HG03442 (cell line): ENCODE data around the gene SPPL3.

Experiments used
- ATAC-seq: cut with Tn5 transposase; IDR thresholded peaks from one replicate; pipeline ENCODE4 v1.9.1; 2021; ENCODE audit warnings: mild to moderate bottlenecking, moderate library complexity; ENCODE audit not compliant: unreplicated experiment

SPPL3 gene

DNA sequence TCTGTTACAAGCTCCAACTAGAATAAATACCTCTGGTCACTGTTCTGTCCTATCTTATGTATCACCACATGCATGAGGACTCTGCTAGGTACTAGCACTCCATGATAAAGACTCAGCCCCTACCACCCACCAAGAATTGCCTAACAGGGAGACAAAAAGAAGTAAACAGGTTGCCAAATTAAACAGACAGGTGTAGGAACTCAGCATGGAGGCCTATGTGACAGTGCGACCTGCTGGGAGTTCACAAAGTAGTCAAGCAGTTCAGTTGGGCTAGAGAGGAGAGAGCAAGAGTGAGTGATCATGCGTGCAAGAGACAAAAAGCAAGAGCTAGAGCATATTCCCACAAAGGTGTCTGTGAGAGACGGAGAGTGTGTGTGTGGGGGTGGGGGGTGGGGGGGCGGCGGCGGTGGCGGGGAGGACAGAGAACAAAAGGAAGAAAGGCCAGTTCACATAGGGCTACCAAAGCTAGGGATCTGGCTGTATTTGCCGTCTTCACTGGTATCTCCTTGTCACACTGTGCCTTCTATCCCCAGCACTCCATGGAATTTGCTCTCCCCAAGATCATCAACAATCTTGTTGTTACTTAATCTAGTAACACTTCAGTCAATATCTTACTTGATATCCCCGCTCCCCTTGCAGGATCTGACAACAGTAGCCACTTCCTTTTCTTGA is 81.2 kb downstream of the SPPL3 start:
- ATAC-seq, result no peak

DNA sequence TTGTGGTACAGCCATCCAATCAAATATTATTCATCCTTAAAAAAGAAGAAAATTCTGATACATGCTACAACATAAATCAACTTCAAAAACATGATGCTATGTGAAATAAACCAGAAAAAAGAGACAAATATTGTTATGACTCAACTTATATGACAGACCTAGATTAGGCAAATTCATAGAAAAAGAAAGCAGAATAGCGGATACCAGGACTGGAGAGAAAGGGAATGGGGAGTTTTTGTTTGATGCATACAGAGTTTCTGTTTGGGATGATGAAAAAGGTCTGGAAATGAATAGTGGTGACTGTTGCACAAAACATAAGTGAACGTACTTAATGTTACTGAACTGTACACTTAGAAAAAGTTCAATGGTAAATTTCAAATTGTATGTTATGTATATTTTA is 82.3 kb downstream of the SPPL3 start:
- ATAC-seq, result no peak

DNA sequence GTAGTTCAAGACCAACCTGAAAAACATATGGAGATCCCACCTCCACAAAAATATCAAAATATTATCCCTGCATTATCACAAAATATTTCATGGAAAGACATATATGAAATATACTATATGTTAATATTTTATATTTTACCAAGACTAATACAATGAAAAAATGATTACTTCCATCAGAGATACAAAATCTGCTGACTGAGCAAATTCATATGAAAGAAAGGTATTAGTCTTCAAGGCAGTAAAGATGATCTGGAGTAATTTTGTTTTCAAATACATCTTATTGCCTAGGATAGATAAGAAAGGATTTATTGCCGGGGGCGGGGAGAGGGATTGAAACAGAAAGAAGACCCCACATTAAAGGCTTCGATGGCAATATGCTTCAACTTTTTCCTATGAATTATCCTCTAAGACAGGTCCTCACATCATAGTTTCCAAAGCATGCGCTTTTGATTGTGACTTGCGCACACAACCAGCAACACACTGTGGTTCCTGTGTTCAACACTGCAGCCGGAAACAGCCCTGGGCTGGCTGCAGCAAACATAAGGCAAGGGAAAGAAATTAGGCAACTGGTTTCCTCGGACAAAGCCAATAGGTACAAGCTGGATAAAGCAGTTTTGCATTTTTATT is 83.2 kb downstream of the SPPL3 start:
- no peak for ATAC-seq

DNA sequence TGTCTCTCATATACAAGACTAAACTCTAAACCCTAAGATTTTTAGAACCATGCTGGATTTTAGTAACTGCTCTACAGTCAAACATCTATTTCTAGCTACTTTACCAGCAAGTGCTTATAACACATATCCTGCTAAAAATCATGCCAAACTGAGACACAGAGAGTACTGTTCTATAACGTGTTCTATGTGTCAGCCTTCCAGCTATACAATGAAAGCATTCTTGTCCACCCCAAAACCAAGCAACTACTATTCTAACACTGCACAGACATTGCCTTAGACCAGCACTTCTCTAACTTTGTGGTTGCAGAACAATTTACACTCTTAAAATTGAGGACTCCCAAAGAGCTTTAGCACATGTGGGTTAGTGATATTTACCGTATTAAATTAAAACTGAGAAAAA is 85.7 kb downstream of the SPPL3 start:
- ATAC-seq, result no peak

DNA sequence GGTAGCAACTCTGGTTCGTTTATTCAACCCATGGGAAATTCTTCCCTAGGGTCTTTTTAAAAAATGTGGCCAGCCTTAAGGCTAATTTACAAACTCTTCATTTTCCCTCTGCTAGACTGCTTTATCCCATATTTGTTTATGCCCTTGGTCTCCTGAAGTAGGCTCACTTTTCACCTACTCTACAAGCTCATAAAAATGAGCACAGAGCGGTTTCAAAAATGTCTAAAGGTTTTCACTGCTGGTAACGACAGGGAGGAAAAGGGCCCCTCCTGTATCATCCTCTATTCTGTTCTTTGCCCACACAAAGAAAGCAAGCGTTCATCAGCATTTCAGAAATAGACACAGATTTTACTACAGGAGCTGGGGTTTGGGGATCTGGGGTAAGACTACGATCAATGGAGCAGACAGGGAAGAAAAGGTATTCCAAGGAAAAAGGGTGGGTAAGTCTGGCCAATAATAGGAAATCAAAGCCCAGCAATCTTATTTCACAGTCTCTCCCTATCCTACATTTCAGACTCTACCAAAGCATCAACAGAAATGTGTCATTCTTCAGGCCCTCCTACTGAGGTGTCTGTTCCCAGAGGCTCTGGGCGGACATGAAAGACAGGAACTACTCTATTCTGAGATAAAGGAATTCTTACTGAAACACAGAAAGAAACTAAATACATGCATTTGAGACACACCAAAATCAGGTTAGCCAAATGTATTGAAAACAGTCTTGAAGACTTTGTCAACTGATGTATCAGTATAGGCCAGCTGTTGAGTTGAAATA is 86.4 kb downstream of the SPPL3 start:
- ATAC-seq, result no peak

DNA sequence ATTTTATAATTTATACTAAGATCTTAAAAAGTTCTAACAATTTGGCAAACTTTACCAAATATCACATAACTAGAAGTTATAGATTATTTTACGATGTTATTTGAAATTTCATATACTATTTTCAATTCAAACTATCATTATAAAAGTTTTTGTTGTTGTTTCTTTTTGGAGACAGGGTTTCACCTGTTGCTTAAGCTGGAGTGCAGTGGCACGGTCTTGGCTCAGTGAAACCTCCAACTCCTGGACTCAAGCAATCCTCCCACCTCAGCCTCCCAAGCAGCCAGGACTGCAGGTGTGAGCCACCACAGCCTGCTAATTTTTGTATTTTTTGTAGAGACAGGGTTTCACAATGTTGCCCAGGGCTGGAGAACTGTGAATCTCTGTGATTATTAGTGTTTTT is 87.8 kb downstream of the SPPL3 start:
- no peak for ATAC-seq

DNA sequence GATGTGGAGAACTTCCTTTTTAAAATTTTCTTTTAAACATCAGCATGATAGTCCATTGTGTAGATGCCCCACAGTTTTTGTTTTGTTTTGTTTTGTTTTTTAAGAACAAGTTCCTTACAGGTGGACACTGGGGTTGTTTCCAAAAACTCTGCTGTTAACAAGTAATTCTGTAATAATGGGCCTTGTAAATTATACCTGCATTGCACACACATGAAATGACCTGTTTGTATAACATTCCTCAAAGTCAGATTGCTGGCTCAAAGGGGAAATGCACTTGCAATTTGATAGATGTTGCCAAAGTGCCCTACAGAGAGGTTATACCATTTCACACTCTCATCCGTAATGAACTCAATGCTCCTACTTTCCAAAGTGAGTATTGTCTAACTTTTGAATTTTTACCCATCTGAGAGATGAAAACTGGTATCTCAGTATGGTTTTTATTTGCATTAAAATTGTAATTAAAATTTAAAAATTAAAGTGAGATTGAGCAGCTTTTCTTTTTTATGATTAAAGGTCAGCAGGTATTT is 89.2 kb downstream of the SPPL3 start:
- ATAC-seq, result no peak

DNA sequence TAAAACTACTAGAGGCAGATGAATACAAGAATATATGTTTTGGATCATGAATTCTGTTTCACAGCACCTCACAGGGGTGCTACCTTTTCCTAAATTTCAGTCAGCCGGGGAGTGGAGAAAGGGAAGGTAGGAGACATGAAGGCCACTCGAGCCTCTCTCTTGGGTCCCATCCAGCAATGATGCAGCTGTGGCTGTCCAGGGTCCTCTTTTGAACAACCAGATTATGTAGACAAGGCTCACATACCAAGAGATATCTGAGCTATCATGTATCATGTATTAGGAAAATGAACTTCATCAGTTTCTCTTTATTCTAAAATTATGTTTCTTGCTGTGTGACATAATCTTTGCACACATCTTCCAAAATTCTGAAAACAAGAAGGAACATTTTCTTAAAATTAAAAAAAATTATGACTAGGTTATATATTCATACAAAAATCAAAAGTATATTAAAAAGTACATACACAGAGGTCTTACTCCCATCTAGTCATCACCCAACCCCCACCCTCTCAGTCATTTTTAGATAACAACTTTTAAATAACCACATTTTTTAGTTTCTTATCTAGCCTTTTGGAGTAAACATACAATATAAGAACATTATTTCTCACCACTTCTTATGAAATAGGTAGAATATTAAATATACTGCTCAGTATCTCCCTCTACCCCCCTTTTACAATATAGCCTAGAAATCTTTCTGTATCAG is 89.8 kb downstream of the SPPL3 start:
- ATAC-seq, result no peak

DNA sequence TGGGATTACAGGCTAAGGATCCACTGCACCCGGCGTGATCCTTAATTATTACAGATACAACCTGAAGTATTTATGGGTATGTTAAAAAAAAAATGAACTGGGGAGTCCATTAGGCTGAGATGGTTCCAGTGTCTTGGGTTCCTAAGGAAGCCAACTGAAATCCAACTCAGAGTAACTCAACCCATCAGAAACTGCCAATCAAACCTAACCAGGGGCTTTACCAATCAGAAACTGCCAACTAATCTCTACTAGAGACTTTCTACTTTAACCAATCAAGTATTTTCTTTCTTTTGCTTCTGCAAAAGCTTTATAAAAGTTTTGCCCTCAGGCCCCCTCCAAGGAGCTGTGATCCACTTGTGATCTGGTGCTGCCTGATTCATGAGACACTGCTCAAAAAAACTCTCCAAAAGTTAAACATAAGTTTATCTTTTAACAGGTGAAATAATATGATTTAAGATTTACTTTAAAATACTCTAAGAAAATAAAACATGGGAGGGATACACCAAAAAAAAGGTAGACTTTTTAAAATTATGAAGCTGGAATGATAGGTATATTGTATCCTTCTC is 90.5 kb downstream of the SPPL3 start:
- no peak for ATAC-seq

DNA sequence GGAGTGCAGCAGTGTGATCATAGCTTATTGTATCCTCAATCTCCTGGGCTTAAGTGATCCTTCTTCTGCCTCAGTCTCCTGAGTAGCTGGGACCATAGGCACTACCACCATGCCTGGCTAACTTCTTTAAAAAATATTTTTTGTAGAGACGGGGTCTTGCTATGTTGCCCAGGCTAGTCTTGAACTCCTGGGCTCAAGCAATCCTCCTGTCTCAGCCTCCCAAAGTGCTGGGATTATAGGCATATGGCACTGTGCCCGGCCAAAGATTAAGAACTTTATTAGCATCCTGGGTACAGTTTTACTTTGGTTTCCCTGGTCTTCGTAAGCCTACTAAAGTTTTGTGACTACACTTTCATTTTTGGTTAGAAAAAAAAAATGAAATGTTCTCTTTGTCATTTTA is 94.1 kb downstream of the SPPL3 start:
- ATAC-seq, result no peak

DNA sequence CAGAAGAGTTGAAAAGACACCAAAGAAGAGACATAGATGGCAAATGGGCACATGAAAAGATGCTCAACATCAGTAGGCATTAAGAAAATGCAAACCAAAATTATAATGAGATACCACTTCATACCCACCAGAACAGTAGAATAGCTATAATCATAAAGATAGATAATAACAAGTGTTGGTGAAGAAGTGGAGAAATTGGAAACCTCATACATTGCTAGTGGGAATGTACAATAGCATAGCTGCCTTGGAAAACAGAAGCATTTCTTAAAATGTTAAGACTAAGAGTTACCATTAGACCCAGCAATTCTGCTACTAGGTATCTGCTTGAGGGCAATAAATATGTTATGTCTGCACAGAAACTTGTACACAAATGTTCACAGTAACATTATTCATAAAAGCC is 99.7 kb downstream of the SPPL3 start:
- ATAC-seq, result no peak

DNA sequence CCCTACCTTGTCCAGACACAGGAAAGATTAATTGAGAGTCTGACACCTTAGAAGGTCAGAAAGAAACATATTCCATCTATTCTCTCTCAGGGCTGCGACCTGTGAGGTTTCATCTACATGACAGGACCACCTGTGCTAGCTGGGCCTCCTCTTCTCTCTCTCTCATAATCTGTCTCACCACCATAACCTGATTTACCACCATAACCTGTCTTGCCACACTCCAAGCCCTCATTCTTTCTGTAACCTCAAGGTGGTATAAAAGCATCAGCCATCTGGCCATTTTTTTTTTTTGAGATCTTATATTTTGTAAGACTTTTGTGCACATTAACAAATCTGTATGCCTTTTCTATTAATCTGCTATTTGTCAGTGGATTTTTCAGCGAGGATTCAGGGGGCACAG is 103.0 kb downstream of the SPPL3 start:
- no peak for ATAC-seq

DNA sequence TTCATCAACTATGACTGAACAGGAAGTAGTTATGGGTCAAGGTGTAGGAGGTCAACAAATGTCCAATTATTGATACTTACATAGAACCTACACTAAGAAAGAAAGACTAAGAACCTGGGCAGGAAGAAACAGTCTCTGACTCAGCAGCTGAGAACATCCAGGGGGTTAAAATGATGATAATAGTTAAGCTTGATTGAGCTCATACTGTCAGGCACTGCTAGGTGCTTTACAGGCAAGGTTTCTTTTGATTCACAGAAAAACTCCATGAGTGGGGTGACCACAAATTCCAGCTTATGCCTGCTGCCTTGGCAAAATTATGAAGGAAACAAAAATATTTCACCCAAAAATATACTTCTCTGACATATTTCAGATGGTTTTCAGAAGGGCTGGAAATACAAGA is 103.5 kb downstream of the SPPL3 start:
- no peak for ATAC-seq

DNA sequence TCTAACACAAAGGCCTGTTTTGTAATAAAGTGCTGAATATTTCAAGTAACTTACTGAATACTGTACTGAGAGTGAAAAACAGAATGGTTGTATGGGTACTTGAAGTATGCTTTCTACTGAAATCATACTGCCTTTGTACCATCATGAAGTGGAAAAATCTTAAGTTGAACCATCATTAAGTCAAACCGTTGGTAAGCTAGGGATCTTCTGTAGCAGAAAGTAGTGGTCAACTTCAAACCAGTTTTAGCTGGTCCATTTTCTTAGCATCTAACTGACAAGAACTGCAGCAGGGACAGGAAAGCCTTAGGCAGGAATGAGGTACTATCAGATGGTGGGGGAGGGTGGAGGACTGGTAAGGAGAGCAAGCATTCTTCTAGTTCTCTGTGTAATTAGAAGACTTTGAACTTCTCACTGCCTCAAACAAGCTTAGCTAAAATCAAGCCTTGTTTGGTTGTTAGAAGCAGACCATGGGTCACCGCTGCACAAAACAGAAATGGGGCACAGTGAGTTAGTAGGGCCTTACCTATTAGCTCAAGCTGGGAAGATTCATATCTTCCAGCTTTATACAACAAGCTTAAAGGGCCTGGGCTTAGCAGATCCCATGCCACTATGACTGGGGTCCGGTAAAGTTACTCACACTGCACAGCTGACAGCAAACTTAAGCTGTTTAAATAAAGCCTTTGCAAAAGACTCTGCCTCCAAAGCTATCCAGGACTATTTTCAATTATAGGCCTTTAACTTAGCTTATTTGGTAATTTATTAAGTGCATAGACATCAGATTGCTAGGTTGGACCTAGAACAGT is 104.7 kb downstream of the SPPL3 start:
- no peak for ATAC-seq

DNA sequence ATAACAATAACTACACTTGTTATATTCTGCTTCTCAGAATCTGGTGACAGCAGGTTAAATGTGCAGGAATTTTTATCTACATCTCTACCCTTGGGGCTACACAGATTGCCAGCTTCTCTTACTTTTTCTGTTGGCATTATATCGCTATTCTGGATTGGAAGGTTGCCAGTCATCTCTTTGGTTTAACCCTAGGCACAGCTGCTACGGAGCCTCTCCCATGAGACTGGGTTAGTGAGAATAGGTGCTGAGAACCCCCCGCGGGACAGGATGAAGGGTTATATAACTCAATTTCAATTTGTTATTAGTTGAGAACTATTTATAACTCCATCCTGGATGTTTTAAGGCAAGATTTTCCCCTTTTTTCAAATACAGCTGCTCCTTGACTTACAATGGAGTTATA is 105.5 kb downstream of the SPPL3 start:
- no peak for ATAC-seq

DNA sequence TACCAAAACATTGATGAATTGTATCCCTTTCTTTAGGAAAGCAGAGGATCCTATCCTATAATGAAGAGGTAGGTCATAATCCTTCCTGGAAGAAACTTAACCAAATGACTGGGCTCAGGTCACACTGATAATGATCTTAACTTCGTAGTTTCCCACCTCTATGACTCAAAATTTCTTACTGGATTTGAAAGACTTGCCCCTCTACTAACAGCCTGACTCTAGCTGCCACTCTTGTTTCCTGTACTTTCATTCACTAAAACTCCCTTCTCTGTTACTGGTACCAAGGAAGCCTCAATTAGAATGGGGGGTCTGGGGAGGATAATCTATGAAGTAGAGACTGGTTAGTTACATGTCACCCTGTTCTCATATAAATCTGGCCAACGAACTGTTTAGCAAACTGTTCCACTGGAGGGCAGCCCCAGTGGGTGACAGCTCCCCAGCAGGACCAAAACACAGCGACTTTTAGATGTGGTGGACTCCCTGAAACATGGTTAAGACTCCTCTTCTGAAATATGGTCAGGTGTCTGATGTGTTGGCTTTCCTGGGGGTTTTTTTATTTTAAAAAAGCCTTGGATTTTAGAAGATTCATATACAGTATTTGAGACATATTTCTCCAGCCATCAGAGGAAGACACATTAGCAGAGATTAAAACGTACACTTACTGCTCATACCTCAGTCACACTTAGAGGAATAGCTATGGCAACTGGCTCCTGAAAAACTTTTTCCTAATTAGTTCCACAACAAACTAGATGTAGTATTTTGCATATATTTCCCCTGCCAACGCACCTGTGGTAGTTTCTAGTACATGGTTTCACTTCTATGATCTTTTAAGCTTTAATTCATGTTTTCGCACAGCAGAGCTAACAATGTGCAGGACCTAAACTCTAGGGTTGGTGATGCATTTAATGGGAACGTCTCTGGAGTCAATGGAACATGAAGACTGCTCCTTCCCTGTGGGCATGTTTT is 106.2 kb downstream of the SPPL3 start:
- ATAC-seq, result no peak

DNA sequence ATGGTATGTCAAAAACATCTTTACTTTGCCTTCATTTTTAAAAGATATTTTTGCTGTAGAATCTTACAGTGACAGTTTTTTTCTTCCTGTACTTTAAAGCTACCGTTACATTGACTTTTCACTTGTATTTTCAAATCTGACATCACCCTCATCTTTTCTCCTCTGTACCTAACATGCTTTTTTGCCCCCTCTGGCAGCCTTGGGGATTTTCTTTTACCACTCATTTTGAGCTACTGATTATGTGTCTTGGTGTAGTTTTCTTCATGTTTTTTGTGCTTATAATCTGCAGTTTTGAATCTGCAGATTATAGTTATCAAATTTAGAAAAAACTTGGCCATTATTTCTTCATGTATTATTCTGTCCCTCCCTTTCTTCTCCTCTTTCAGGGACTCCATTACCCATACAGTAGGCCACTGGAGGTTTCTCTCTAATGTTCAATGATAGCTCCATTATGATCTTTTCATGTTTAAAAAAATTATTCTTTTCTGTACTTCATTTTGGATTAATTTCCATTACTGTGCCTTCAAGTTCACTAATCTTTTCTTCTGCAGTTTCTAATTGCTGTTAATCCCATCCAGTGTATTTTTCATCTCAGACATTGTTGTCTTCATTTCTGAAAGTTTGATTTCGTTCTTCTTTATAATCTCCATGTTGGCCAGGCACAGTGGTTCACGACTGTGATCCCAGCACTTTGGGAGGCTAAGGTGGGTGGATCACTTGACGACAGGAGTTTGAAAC is 108.5 kb downstream of the SPPL3 start:
- ATAC-seq, result no peak

DNA sequence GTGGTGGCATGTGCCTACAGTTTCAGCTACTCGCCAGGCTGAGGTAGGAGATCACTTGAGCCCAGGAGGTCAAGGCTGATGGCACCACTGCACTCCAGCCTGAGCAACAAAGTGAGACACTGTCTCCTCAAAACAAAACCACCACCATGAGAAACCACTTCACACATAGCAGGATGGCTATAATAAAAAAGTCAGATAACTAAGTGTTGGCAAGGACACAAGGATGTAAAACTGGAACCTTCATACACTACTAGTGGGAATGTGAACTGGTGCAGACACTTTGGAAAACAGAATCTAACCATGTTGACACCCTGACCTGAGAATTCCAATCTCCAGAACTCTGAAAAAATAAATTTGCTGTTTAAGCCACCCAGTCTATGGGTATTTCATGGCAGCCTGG is 110.8 kb downstream of the SPPL3 start:
- no peak for ATAC-seq
